Measurements from ENCODE around the gene ABCA5.

DNA sequence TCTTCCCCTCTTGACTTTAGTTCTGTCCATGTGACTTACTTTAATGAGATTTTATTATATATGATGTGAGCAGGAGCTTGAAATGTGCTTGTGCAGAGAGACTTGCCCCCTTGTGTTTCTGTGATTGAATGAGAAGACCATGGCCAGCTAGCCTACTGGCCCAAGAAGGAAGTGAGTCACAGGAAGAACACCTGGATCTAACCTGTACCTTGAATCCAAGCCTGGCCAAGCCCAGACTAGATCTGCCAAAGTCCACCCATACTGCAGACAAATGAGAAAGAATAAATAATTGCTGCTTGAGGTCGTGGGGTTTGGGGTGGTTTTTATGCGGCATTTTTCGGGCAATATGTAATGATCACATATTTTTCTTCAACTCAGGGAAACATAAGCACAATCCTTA lies 107.9 kb downstream of the ABCA5 start:
- no peak for TF ChIP-seq CTCF (IDR thresholded peaks at IDR 0.05)
- no peak for TF ChIP-seq POLR2A (IDR thresholded peaks at IDR 0.05; ENCODE audit: low read depth)
- no peak for TF ChIP-seq POLR2AphosphoS5 (IDR thresholded peaks at IDR 0.05)

Data from esophagus muscularis mucosa (tissue), 3 donors.